HEK293 (cell line): ENCODE measurements around the gene TIMM44.

ENCODE experiments used
- CTCF ChIA-PET: fragments of 350-600 bp; formaldehyde crosslinking; extraction: SDS; loops from one replicate; lab custom pipeline; 2021; ENCODE audit warnings: antibody characterized with exemption; lab: Yijun Ruan, JAX
- POLR2A ChIA-PET: fragments of 300-600 bp; formaldehyde crosslinking; extraction: SDS; loops from one replicate; lab custom pipeline; 2020; ENCODE audit warnings: antibody characterized with exemption, inconsistent platforms; lab: Yijun Ruan, JAX
- H3K27ac ChIP-seq: fragments of 200-500 bp; sonication (Bioruptor generic); 2 replicates; pipeline ENCODE4 v1.5.1; 2014; ENCODE audit warnings: low read depth, low read length, control low read depth, inconsistent platforms; ENCODE audit errors: extremely low read depth
- H3K36me3 ChIP-seq, 2 experiments: fragments of 200-500 bp in 1 of 2; sonication (Bioruptor generic) in 1 of 2; 1 replicate in 1 of 2; 2 replicates in 1 of 2; pipeline ENCODE4 v1.5.1; 2014 to 2017; ENCODE audit warnings: inconsistent platforms in 2 of 2, low read length in 2 of 2; ENCODE audit not compliant: control insufficient read depth in 2 of 2, insufficient read depth in 1 of 2
- H3K4me1 ChIP-seq: fragments of 200-500 bp; sonication (Bioruptor generic); 2 replicates; pipeline ENCODE4 v1.5.1; 2014; ENCODE audit warnings: mild to moderate bottlenecking, low read length, inconsistent platforms; ENCODE audit not compliant: control insufficient read depth, insufficient read depth
- H3K4me3 ChIP-seq: 2 replicates; pipeline ENCODE4 v1.5.1; 2011; ENCODE audit warnings: low read depth, mild to moderate bottlenecking, control low read depth, low read length, moderate library complexity
- H3K9me3 ChIP-seq: fragments of 200-500 bp; sonication (Bioruptor generic); 2 replicates; pipeline ENCODE4 v1.5.1; 2014; ENCODE audit warnings: low read depth, low read length, inconsistent platforms; ENCODE audit not compliant: control insufficient read depth, insufficient read depth
- BCL11B ChIP-seq: fragments of 450-650 bp; formaldehyde crosslinking; IDR thresholded peaks from 2 replicates; pipeline ENCODE4 v1.5.1; 2016; ENCODE audit warnings: low read depth, missing biosample characterization, missing genetic modification characterization
- GLIS1 ChIP-seq: fragments of 450-650 bp; formaldehyde crosslinking; IDR thresholded peaks from 2 replicates; pipeline ENCODE4 v1.5.1; 2016; ENCODE audit warnings: missing biosample characterization, missing genetic modification characterization
- GLIS2 ChIP-seq: fragments of 450-650 bp; formaldehyde crosslinking; IDR thresholded peaks from 2 replicates; pipeline ENCODE4 v1.5.1; 2016; ENCODE audit warnings: missing biosample characterization, missing genetic modification characterization
- KLF8 ChIP-seq: fragments of 450-650 bp; formaldehyde crosslinking; IDR thresholded peaks from 2 replicates; pipeline ENCODE4 v1.5.1; 2016; ENCODE audit warnings: missing biosample characterization, missing genetic modification characterization
- OVOL3 ChIP-seq: fragments of 450-650 bp; formaldehyde crosslinking; IDR thresholded peaks from 2 replicates; pipeline ENCODE4 v1.5.1; 2016; ENCODE audit warnings: missing biosample characterization, missing genetic modification characterization
- SALL2 ChIP-seq: fragments of 450-650 bp; formaldehyde crosslinking; IDR thresholded peaks from 2 replicates; pipeline ENCODE4 v1.5.0; 2017; ENCODE audit warnings: missing biosample characterization, mild to moderate bottlenecking, missing genetic modification characterization, borderline replicate concordance
- SCRT2 ChIP-seq: fragments of 450-650 bp; formaldehyde crosslinking; IDR thresholded peaks from 2 replicates; pipeline ENCODE4 v1.5.1; 2016; ENCODE audit warnings: missing biosample characterization, missing genetic modification characterization
- ZBTB11 ChIP-seq: fragments of 450-650 bp; formaldehyde crosslinking; conservative IDR thresholded peaks from 2 replicates; pipeline ENCODE4 v1.5.1; 2016; ENCODE audit warnings: low read depth, missing biosample characterization, missing genetic modification characterization
- ZFP3 ChIP-seq: fragments of 450-650 bp; formaldehyde crosslinking; IDR thresholded peaks from 2 replicates; pipeline ENCODE4 v1.5.1; 2016; ENCODE audit warnings: low read depth, missing biosample characterization, missing genetic modification characterization
- ZIC2 ChIP-seq: fragments of 450-650 bp; formaldehyde crosslinking; IDR thresholded peaks from 2 replicates; pipeline ENCODE4 v1.5.1; 2016; ENCODE audit warnings: missing biosample characterization, missing genetic modification characterization
- ZNF184 ChIP-seq: fragments of 450-650 bp; IDR thresholded peaks from 2 replicates; pipeline ENCODE4 v1.5.1; 2018; ENCODE audit warnings: missing biosample characterization, mild to moderate bottlenecking, missing genetic modification characterization
- ZNF292 ChIP-seq: fragments of 450-650 bp; formaldehyde crosslinking; IDR thresholded peaks from 2 replicates; pipeline ENCODE4 v1.5.1; 2016; ENCODE audit warnings: low read depth, missing biosample characterization, missing genetic modification characterization, borderline replicate concordance
- ZNF341 ChIP-seq: fragments of 450-650 bp; formaldehyde crosslinking; IDR thresholded peaks from 2 replicates; pipeline ENCODE4; 2016; ENCODE audit warnings: low read depth, missing biosample characterization, missing genetic modification characterization
- ZNF354C ChIP-seq: fragments of 450-650 bp; formaldehyde crosslinking; IDR thresholded peaks from 2 replicates; pipeline ENCODE4 v1.5.1; 2016; ENCODE audit warnings: missing biosample characterization, missing genetic modification characterization, low read depth, borderline replicate concordance
- ZNF37A ChIP-seq: fragments of 450-650 bp; IDR thresholded peaks from 2 replicates; pipeline ENCODE4 v1.5.1; 2018; ENCODE audit warnings: missing biosample characterization, missing genetic modification characterization
- ZNF416 ChIP-seq: fragments of 450-650 bp; formaldehyde crosslinking; IDR thresholded peaks from 2 replicates; pipeline ENCODE4 v1.5.1; 2016; ENCODE audit warnings: missing biosample characterization, missing genetic modification characterization
- ZNF558 ChIP-seq: fragments of 450-650 bp; formaldehyde crosslinking; IDR thresholded peaks from 2 replicates; pipeline ENCODE4 v1.5.1; 2016; ENCODE audit warnings: missing biosample characterization, missing genetic modification characterization
- ZNF600 ChIP-seq: fragments of 450-650 bp; formaldehyde crosslinking; IDR thresholded peaks from 2 replicates; pipeline ENCODE4 v1.5.1; 2016; ENCODE audit warnings: missing biosample characterization, missing genetic modification characterization
- ZNF610 ChIP-seq: fragments of 450-650 bp; formaldehyde crosslinking; IDR thresholded peaks from 2 replicates; pipeline ENCODE4 v1.5.1; 2016; ENCODE audit warnings: missing biosample characterization, missing genetic modification characterization, borderline replicate concordance
- ZNF626 ChIP-seq: fragments of 450-650 bp; sonication (Bioruptor Pico); formaldehyde crosslinking; IDR thresholded peaks from 2 replicates; pipeline ENCODE4 v1.5.1; 2018; ENCODE audit warnings: missing biosample characterization, missing genetic modification characterization, inconsistent platforms
- ZNF777 ChIP-seq: fragments of 450-650 bp; formaldehyde crosslinking; IDR thresholded peaks from 2 replicates; pipeline ENCODE4 v1.5.1; 2017; ENCODE audit warnings: missing biosample characterization, missing genetic modification characterization, borderline replicate concordance
- ZSCAN16 ChIP-seq: fragments of 450-650 bp; formaldehyde crosslinking; IDR thresholded peaks from 2 replicates; pipeline ENCODE4 v1.5.1; 2016; ENCODE audit warnings: missing biosample characterization, missing genetic modification characterization
- ZSCAN5A ChIP-seq: fragments of 450-650 bp; formaldehyde crosslinking; IDR thresholded peaks from 2 replicates; pipeline ENCODE4 v1.5.1; 2016; ENCODE audit warnings: missing biosample characterization, missing genetic modification characterization

TIMM44 gene

GRCh38 chr19:7932930-7933300 lies 10.6 kb downstream of the TIMM44 start (continued):
- TF ChIP-seq ZNF184, result no peak
- no peak for TF ChIP-seq ZNF354C
- TF ChIP-seq ZNF37A (tag by site-specific recombination), result no peak
- no peak for TF ChIP-seq ZNF777 (tag by site-specific recombination)
- TF ChIP-seq BCL11B (tag by site-specific recombination), result no peak
- TF ChIP-seq ZNF292 (tag by site-specific recombination), result no peak

GRCh38 chr19:7932276-7932929 lies 11.1 kb downstream of the TIMM44 start:
- Histone ChIP-seq H3K9me3 (no peaks in the 10 kb centered on the region), H3K27ac (no peak overlapping the region), H3K4me1 (peaks cover 14% of the 10 kb centered on the region), H3K36me3 (peaks cover 23 to 76% of the 10 kb centered on the region in 2 experiments; a peak in 2 of 3 replicates), H3K4me3 (no peak overlapping the region)
- ChIA-PET CTCF (interaction anchor here (1.0 kb wide), 1 partner anchor 11 kb away, joined by 4 read pairs; the partner anchor contains the start of gene TIMM44), POLR2A (interaction anchor here (5.8 kb wide), 1 partner anchor 10 kb away, joined by 60 read pairs; the partner anchor contains the start of gene TIMM44)
- TF ChIP-seq ZSCAN16 (tag by site-specific recombination), result no peak
- TF ChIP-seq KLF8 (tag by site-specific recombination), result 0 out of 2 replicates have a peak, but pooled peaks have one; percentile 29
- peak; percentile 80 for TF ChIP-seq ZFP3 (tag by site-specific recombination)

- H3K4me1 ChIP-seq, result peaks cover 14% of the 10 kb centered on the region
- H3K4me3 ChIP-seq, result no peak overlapping the region
- no peak for TF ChIP-seq ZNF416 (tag by site-specific recombination)
- 0 out of 2 replicates have a peak, but pooled peaks have one; percentile 14 for TF ChIP-seq ZNF600 (tag by site-specific recombination)
- 0 out of 2 replicates have a peak, but pooled peaks have one; percentile 29 for TF ChIP-seq SCRT2 (tag by site-specific recombination)
- TF ChIP-seq GLIS1, result peak; percentile 95
- peak; percentile 29; the same call in 1 of the 2 replicates for TF ChIP-seq ZNF341 (tag by site-specific recombination)
- 0 out of 2 replicates have a peak, but pooled peaks have one; percentile 11 for TF ChIP-seq KLF8 (tag by site-specific recombination)
- TF ChIP-seq ZIC2 (tag by site-specific recombination), result peak; percentile 64
- no peak for TF ChIP-seq ZNF610 (tag by site-specific recombination)
- TF ChIP-seq ZNF626 (tag by site-specific recombination), result no peak
- TF ChIP-seq GLIS2 (tag by site-specific recombination), result peak; percentile 69
- peaks cover 13 to 73% of the 10 kb centered on the region in 2 experiments; a peak in 2 of 3 replicates for H3K36me3 ChIP-seq
- no peak overlapping the region for H3K27ac ChIP-seq
- POLR2A ChIA-PET, result interaction anchor here (1.1 to 5.8 kb wide), 3 partner anchors 8 to 11 kb away, joined by 3 to 60 read pairs (median 35); partner anchors contain the start of genes SNAPC2 and TIMM44
- CTCF ChIA-PET, result interaction anchor here (1.0 to 3.5 kb wide), 3 partner anchors 8 to 12 kb away, joined by 3 to 25 read pairs (median 4); partner anchors contain the start of gene TIMM44
- H3K9me3 ChIP-seq, result no peaks in the 10 kb centered on the region
Observed at GRCh38 chr19:7931221-7932061, 12.0 kb downstream of the TIMM44 start.

- ChIA-PET CTCF (interaction anchor here (0.9 to 3.5 kb wide), 3 partner anchors 9 to 13 kb away, joined by 3 to 25 read pairs (median 3); partner anchors contain the start of gene TIMM44), POLR2A (interaction anchor here (0.6 to 5.8 kb wide), 6 partner anchors 9 to 62 kb away, joined by 3 to 60 read pairs (median 6); partner anchors contain the start of genes SNAPC2 and TIMM44)
- Histone ChIP-seq H3K36me3 (peaks cover 6 to 66% of the 10 kb centered on the region in 2 experiments; a peak in 2 of 3 replicates), H3K27ac (no peak overlapping the region), H3K9me3 (no peaks in the 10 kb centered on the region), H3K4me3 (no peak overlapping the region), H3K4me1 (peaks cover 17% of the 10 kb centered on the region)
- no peak for TF ChIP-seq ZSCAN5A
- no peak for TF ChIP-seq OVOL3 (tag by site-specific recombination)
- no peak for TF ChIP-seq ZBTB11
- TF ChIP-seq SALL2 (tag by site-specific recombination), result no peak
- TF ChIP-seq ZSCAN16 (tag by site-specific recombination), result no peak
- no peak for TF ChIP-seq ZNF558 (tag by site-specific recombination)
Observed at GRCh38 chr19:7930765-7931164, 12.7 kb downstream of the TIMM44 start.
